HFFc6 (cell line): ENCODE data around the gene SULT1A2. TPM values are rescaled to one million over a fixed set of nuclear protein-coding genes. Genes with fewer than 3 reads are reported as not detected.
"Not testable (repeated sequence)": the region's sequence is repeated elsewhere in the genome, so short reads cannot be mapped to it uniquely, and the experiment has no call there.

Experiments used
- DNase-seq: peaks from one replicate; pipeline ENCODE4 v3.0.0-alpha.2; 2018
- H3K27ac Mint-ChIP-seq: 2 replicates; pipeline ENCODE4 v1.8.0; 2020; ENCODE audit warnings: mild to moderate bottlenecking, mixed read lengths
- H3K27me3 Mint-ChIP-seq: 2 replicates; pipeline ENCODE4 v1.8.0; 2021; ENCODE audit warnings: mild to moderate bottlenecking, moderate library complexity, mixed read lengths; ENCODE audit not compliant: insufficient read depth
- H3K36me3 Mint-ChIP-seq: 2 replicates; pipeline ENCODE4 v1.8.0; 2021; ENCODE audit warnings: low read depth, mixed read lengths
- H3K4me1 Mint-ChIP-seq: 2 replicates; pipeline ENCODE4 v1.8.0; 2020; ENCODE audit warnings: low read depth, mixed read lengths
- H3K4me3 Mint-ChIP-seq: 2 replicates; pipeline ENCODE4 v1.8.0; 2020; ENCODE audit warnings: mild to moderate bottlenecking, moderate library complexity, mixed read lengths
- H3K9me3 Mint-ChIP-seq: 2 replicates; pipeline ENCODE4 v1.8.0; 2020; ENCODE audit warnings: mild to moderate bottlenecking, mixed read lengths
- total RNA-seq, 6 experiments: library from RNA; stranded (reverse); fragmentation: NEBNext Ultra II Directional; extraction: Animal tissue kit (Norgen Biotek cat#: 25700); gene quantifications; 2 replicates in 1 of 6; 3 replicates in 5 of 6; pipeline ENCODE4 v1.2.3, GENCODE V29; 2021
- TF ChIP-seq, protein P1 (sequence below): fragments of 200-600 bp; sonication (generic); IDR thresholded peaks from 2 replicates; pipeline ENCODE4 v1.5.0; 2021; ENCODE audit warnings: antibody characterized with exemption, mild to moderate bottlenecking

SULT1A2 gene
- total RNA-seq, 6 experiments from 2014 or later, result not detected

DNA sequence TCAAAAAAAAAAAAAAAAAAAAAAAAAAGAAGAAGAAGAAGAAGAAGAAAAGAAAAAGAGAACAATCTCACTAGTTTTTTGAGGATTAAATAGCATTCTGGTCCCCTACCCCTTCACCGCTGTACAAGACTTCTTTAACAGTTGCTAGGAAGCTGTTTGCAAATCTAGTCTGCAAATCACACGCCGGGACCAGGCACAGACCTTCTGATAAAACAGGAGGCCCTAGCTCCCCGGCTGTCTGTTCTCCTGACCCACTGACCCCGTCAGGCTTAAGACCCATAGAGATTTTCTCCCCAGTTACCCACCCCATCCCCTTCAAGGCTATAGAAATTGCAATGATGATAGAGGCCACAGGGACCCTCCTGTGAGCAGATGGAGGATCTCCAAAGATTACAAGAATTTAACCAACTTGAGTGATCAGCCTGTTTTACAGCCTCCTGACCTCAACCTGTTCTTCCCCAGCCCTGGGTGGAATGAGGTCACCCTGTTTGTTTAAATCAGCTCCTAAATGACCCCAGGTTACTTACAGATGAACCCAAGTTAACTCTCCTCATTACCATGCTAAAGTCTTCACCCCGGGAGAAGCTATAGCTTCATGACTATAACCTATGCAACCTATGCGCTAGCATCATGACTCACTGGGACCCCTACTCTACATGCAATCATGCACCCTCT, 24.8 kb upstream of the SULT1A2 start:
- no peak for DNase-seq
- TF ChIP-seq, protein P1, sequence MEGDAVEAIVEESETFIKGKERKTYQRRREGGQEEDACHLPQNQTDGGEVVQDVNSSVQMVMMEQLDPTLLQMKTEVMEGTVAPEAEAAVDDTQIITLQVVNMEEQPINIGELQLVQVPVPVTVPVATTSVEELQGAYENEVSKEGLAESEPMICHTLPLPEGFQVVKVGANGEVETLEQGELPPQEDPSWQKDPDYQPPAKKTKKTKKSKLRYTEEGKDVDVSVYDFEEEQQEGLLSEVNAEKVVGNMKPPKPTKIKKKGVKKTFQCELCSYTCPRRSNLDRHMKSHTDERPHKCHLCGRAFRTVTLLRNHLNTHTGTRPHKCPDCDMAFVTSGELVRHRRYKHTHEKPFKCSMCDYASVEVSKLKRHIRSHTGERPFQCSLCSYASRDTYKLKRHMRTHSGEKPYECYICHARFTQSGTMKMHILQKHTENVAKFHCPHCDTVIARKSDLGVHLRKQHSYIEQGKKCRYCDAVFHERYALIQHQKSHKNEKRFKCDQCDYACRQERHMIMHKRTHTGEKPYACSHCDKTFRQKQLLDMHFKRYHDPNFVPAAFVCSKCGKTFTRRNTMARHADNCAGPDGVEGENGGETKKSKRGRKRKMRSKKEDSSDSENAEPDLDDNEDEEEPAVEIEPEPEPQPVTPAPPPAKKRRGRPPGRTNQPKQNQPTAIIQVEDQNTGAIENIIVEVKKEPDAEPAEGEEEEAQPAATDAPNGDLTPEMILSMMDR, result no peak
- no peak overlapping the region for H3K27ac Mint-ChIP-seq
- no peak overlapping the region for H3K4me3 Mint-ChIP-seq
- H3K36me3 Mint-ChIP-seq, result no peaks in the 10 kb centered on the region
- no peaks in the 10 kb centered on the region for H3K4me1 Mint-ChIP-seq
- H3K27me3 Mint-ChIP-seq, result peaks cover 39% of the 10 kb centered on the region
- H3K9me3 Mint-ChIP-seq, result no peaks in the 10 kb centered on the region

- not testable (repeated sequence) for H3K27ac Mint-ChIP-seq, H3K4me3 Mint-ChIP-seq, DNase-seq, H3K36me3 Mint-ChIP-seq, H3K4me1 Mint-ChIP-seq, H3K9me3 Mint-ChIP-seq
- H3K27me3 Mint-ChIP-seq, result peaks cover 39% of the 10 kb centered on the region
Measured at GRCh38 chr16:28620316-28620715, 23.5 kb upstream of the SULT1A2 start.

- Mint-ChIP-seq H3K27me3 (peaks cover 28% of the 10 kb centered on the region), H3K36me3 (no peaks in the 10 kb centered on the region), H3K9me3 (no peaks in the 10 kb centered on the region), H3K4me1 (no peaks in the 10 kb centered on the region), H3K27ac (no peak overlapping the region), H3K4me3 (no peak overlapping the region)
- no peak for DNase-seq
- TF ChIP-seq, protein P1, result no peak
Measured at GRCh38 chr16:28617874-28618273, 21.0 kb upstream of the SULT1A2 start.

- Mint-ChIP-seq H3K4me1 (no peaks in the 10 kb centered on the region), H3K4me3 (no peak overlapping the region), H3K9me3 (no peaks in the 10 kb centered on the region), H3K36me3 (no peaks in the 10 kb centered on the region), H3K27ac (no peak overlapping the region), H3K27me3 (peaks cover 21% of the 10 kb centered on the region)
- no peak for DNase-seq
- TF ChIP-seq, protein P1, result no peak
Measured at GRCh38 chr16:28616636-28617035, 19.8 kb upstream of the SULT1A2 start.

DNA sequence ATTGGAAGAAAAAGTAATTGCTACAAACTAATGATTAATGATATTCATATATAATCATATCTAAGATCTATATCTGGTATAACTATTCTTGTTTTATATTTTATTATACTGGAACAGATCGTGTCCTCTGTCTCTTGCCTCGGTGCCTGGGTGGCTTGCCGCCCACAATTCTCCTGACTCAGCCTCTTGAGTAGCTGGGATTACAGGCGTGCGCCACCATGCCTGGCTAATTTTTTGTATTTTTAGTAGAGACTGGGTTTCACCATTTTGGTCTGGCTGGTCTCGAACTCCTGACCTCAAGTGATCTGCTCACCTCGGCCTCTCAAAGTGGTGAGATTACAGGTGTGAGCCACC, 19.4 kb upstream of the SULT1A2 start:
- not testable (repeated sequence) for H3K4me3 Mint-ChIP-seq, DNase-seq, H3K36me3 Mint-ChIP-seq, H3K27ac Mint-ChIP-seq, H3K4me1 Mint-ChIP-seq, H3K9me3 Mint-ChIP-seq
- peaks cover 22% of the 10 kb centered on the region for H3K27me3 Mint-ChIP-seq

DNA sequence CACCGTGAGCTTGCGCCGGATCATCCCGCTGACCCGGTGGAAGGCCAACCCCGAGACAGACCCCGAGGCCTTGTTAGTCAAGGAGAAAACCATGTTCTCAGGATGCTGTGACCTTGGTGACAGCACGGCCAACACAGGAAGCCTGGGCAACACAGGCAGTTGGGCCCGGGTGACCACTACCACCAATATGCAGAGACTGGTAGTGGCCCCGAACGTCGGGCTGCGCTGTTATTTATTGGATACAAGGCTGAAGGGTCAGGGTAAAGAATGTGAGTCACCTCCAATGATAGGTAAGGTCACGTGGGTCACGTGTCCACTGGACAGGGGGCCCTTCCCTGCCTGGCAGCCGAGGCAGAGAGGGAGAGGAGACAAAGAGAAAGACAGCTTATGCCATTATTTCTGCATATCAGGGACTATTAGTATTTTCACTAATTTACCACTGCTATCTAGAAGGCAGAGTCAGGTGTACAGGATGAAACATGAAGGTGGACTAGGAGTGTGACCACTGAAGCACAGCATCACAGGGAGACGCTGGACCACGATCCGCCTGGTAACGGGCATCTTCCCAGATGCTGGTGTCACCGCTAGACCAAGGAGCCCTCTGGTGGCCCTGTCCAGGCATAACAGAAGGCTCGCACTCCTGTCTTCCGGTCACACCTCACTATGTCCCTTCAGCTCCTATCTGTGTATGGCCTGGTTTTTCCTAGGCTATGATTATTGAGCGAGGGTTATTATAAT, 18.8 kb upstream of the SULT1A2 start:
- H3K4me3 Mint-ChIP-seq, H3K36me3 Mint-ChIP-seq, H3K4me1 Mint-ChIP-seq, H3K27ac Mint-ChIP-seq, H3K9me3 Mint-ChIP-seq: not testable (repeated sequence)
- TF ChIP-seq, protein P1, result peak; percentile 80
- DNase-seq, result peak; percentile 19
- peaks cover 26% of the 10 kb centered on the region for H3K27me3 Mint-ChIP-seq

GRCh38 chr16:28614561-28614960, 17.7 kb upstream of the SULT1A2 start:
- H3K9me3 Mint-ChIP-seq, DNase-seq, H3K36me3 Mint-ChIP-seq, H3K4me3 Mint-ChIP-seq, H3K4me1 Mint-ChIP-seq, H3K27ac Mint-ChIP-seq: not testable (repeated sequence)
- H3K27me3 Mint-ChIP-seq, result peaks cover 28% of the 10 kb centered on the region

DNA sequence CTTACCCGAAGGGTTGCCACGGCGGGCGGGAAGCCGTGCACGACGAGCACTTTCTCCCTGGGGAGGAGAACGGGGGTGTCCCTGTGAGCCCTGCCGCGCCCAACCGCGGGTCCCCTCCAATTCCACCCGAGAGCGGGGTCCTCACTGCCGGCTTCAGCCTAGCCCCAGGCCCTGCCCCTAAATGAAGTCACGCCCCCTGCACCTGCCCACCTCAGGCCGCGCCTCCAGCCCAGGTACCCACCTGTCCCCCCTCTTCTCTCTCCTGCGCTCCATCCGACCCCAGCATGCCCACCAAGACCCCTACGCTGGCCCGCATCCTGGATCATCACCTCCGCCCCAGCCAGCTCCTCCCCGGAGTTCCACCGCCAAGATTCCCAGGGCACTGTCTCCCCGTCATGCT, 17.1 kb upstream of the SULT1A2 start:
- H3K4me3 Mint-ChIP-seq, H3K9me3 Mint-ChIP-seq, H3K4me1 Mint-ChIP-seq, DNase-seq, H3K36me3 Mint-ChIP-seq, H3K27ac Mint-ChIP-seq: not testable (repeated sequence)
- H3K27me3 Mint-ChIP-seq, result peaks cover 31% of the 10 kb centered on the region

DNA sequence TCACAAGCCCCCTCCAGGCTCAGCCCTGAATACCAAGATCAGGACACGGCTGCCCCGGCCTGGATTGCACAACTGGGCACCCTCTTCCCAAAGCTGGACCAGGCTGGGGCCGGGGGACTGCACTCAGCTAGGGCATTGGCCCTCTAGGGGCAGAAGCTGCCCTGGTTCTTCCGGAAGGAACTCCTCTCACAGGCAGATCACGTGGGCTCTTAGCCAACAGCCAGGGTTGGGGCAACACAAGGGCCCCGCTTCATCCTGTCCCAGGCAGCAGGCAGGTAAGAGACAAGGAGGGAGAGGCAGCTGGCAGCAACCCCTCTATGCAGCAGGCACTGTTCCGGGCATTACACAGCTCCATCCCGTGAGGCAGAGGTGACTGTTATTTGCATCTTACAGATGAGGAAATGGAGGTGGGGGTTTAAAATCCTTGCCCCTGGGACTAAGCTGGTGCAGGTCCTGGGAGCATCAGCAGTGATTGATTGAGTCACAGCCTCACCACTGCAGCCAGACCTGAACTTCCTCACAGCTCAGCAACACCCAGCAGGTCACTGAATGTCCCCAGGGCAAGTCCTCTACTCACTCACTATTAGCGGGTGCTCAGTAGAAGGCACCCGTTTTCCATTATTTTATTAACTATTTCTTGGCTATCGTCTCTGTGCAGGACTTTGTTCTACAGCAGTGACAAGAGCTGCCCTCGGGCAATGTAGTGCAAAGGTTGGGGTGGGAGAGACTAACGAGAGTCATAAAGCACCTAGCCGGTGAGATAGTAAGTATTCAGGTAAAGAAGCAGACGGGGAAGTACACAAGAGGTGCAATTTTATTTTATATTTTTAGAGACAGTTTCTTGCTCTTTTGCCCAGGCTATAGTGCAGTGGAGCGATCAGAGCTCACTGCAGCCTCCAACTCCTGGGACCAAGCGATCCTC, 15.8 kb upstream of the SULT1A2 start:
- DNase-seq, H3K27ac Mint-ChIP-seq, H3K4me1 Mint-ChIP-seq, H3K4me3 Mint-ChIP-seq, H3K36me3 Mint-ChIP-seq, H3K9me3 Mint-ChIP-seq: not testable (repeated sequence)
- peaks cover 31% of the 10 kb centered on the region for H3K27me3 Mint-ChIP-seq
